C4-2B (cell line): ENCODE results near the gene DLG1.

Experiments
- ZFX ChIP-seq: fragments of 450-650 bp; IDR thresholded peaks from 2 replicates; pipeline ENCODE4 v1.6.1; 2017
- TF ChIP-seq, protein P1 (sequence below): fragments of 450-650 bp; conservative IDR thresholded peaks from 2 replicates; pipeline ENCODE4 v1.5.1; 2017; ENCODE audit warnings: mild to moderate bottlenecking

DNA sequence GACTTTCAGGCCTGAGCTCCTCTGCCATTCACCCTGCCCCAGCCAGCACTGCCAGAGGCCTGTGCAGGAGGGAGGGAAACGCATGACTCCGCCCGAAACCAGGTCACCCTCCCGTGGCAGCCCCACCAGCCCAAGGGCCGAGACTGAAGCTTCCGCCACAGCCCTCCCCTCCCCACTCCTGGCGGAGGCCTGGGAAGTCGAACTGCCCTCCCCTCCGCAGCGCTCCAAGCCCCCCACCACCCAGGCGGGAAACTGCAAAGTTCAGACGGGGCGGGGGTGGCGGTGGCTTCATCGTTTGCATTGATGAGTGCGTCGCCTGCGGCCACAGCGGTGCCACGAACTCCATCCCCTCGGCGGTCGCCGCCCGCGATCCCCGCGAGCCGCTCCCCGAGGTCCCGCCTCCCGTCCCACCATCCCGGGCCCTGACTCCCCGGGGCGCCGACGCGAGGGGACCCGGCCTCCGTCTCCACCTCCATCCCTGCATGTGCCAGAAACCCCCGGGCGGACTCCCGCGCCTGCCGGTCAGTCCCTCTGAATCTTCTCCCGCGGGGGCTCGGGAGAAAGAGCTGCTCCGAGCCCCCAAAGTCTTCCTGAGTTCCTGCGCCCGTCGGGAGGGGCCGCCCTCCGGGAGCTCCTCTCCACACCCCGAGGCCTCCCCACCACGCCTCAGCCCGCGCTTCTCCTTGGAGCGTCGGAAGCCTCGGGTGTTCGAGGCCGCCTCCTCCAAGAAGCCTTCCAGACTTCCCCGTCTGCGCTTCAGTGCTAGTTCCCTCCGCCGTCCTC is 269.5 kb downstream of the DLG1 start:
- TF ChIP-seq, protein P1, sequence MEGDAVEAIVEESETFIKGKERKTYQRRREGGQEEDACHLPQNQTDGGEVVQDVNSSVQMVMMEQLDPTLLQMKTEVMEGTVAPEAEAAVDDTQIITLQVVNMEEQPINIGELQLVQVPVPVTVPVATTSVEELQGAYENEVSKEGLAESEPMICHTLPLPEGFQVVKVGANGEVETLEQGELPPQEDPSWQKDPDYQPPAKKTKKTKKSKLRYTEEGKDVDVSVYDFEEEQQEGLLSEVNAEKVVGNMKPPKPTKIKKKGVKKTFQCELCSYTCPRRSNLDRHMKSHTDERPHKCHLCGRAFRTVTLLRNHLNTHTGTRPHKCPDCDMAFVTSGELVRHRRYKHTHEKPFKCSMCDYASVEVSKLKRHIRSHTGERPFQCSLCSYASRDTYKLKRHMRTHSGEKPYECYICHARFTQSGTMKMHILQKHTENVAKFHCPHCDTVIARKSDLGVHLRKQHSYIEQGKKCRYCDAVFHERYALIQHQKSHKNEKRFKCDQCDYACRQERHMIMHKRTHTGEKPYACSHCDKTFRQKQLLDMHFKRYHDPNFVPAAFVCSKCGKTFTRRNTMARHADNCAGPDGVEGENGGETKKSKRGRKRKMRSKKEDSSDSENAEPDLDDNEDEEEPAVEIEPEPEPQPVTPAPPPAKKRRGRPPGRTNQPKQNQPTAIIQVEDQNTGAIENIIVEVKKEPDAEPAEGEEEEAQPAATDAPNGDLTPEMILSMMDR: no peak
- no peak for TF ChIP-seq ZFX
